Measurements from ENCODE around the gene PRKAR1B. TPM values are rescaled to one million over a fixed set of nuclear protein-coding genes. Genes with fewer than 3 reads are reported as not detected.

The PRKAR1B gene
- total RNA-seq, 1 experiment from 2014 or later = 62.0 TPM

DNA sequence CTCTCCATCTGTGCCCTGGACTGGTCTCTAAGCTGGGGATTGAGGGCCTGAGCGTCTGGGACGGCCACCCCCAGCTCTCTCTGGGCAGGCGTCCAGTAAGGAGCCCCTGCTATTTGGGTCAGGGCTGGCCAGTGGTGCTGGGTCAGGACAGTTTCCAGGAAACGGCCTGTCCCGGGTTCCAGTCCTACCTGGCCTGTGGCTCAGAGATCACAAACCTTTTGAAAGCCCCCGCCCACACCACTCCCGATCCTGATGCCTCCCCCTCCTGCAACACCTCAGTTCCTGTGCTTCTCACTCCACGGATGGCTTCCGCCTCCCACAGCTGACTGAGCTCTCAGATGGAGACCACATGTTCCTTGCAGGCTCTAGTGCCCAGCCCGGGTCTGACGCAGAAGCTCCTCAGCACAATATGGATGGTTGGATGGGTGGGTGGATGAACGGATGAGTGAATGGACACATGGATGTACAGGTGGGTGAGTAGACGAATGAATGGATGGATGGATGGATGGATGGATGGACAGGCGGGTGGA, 115.7 kb downstream of the PRKAR1B start:
- ChIA-PET CTCF (no interaction called here), POLR2A (no interaction called here)

DNA sequence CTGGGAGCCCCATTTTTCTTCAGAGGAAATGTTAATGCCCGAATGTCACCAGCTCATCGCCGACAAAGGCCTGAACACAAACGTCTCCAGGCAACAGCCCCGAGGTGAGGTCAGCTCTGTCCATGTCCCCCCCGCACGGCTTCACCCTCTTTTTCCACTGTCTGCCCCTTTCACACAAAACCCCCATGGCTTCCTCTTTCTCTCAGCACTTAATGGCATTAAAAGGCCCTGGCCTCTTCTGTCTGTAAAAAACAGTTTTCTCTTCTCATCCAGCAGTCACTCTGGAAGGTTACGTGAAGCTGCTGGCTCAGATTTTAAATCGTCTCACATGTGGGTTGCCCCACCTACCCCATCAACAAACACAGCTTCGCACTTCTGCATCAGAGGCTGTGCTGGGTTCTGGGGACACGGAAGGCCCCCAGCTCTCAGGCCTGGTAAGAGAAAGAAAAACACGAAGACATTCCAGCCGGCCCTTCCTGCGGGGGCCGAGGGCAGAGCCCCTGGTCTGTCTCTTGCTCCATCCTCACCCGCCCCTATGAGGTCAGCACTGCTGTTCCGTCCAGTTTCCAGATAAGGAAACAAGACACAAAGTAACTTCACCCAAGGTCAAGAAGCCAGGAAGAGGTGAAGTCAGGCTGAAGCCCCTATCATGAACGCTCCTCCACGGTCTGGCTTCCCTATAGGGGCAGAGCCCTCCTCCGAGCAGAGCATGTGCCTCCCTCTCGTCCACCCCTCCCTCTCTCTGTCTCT, 116.4 kb downstream of the PRKAR1B start:
- H3K9me3 ChIP-seq (ENCODE audit: control insufficient read depth, insufficient read depth, low read depth, low read length) = no peaks in the 10 kb centered on the region
- no peaks in the 10 kb centered on the region for H3K27me3 ChIP-seq (ENCODE audit: control insufficient read depth, insufficient read depth, low read length)
- ATAC-seq = no peak
- BruUV-seq (replicated peaks) = no TSS peak
- H3K4me3 ChIP-seq (ENCODE audit: low read depth in 2 of 2, low read length in 2 of 2) = no peak overlapping the region
- no peaks in the 10 kb centered on the region for H3K4me1 ChIP-seq (ENCODE audit: control insufficient read depth, insufficient read depth, low read length)
- no peak for TF ChIP-seq POLR2AphosphoS5 (IDR thresholded peaks at IDR 0.05; ENCODE audit: low read depth, low read length)
- TF ChIP-seq SIN3A (IDR thresholded peaks at IDR 0.05; ENCODE audit: borderline replicate concordance, insufficient read depth, low read depth, low read length) = no peak
- ChIA-PET CTCF (no interaction called here), POLR2A (no interaction called here)
- in situ Hi-C loops (cut with HindIII; ENCODE audit: low pct_unique_long_range_greater_than_20kb, low sequenced_read_pairs) (no loop called here), intact Hi-C loops (cut with micrococcal nuclease; ENCODE audit: unreplicated experiment) (no loop called here)
- no peak for DNase-seq (ENCODE audit: low read depth, low spot score)
- H3K27ac ChIP-seq (ENCODE audit: low read length) = no peak overlapping the region
- no peaks in the 10 kb centered on the region for H3K36me3 ChIP-seq (ENCODE audit: control insufficient read depth, insufficient read depth, low read length)

More for the DNA sequence above, 115.7 kb downstream of the PRKAR1B start:
- TF ChIP-seq, protein P1, sequence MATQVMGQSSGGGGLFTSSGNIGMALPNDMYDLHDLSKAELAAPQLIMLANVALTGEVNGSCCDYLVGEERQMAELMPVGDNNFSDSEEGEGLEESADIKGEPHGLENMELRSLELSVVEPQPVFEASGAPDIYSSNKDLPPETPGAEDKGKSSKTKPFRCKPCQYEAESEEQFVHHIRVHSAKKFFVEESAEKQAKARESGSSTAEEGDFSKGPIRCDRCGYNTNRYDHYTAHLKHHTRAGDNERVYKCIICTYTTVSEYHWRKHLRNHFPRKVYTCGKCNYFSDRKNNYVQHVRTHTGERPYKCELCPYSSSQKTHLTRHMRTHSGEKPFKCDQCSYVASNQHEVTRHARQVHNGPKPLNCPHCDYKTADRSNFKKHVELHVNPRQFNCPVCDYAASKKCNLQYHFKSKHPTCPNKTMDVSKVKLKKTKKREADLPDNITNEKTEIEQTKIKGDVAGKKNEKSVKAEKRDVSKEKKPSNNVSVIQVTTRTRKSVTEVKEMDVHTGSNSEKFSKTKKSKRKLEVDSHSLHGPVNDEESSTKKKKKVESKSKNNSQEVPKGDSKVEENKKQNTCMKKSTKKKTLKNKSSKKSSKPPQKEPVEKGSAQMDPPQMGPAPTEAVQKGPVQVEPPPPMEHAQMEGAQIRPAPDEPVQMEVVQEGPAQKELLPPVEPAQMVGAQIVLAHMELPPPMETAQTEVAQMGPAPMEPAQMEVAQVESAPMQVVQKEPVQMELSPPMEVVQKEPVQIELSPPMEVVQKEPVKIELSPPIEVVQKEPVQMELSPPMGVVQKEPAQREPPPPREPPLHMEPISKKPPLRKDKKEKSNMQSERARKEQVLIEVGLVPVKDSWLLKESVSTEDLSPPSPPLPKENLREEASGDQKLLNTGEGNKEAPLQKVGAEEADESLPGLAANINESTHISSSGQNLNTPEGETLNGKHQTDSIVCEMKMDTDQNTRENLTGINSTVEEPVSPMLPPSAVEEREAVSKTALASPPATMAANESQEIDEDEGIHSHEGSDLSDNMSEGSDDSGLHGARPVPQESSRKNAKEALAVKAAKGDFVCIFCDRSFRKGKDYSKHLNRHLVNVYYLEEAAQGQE (IDR thresholded peaks at IDR 0.05; ENCODE audit: insufficient read depth in 1 of 2, low read depth in 2 of 2, low read length in 1 of 2) = no peak
- TF ChIP-seq POLR2AphosphoS5 (IDR thresholded peaks at IDR 0.05; ENCODE audit: low read depth, low read length) = no peak
- TF ChIP-seq, protein P2, sequence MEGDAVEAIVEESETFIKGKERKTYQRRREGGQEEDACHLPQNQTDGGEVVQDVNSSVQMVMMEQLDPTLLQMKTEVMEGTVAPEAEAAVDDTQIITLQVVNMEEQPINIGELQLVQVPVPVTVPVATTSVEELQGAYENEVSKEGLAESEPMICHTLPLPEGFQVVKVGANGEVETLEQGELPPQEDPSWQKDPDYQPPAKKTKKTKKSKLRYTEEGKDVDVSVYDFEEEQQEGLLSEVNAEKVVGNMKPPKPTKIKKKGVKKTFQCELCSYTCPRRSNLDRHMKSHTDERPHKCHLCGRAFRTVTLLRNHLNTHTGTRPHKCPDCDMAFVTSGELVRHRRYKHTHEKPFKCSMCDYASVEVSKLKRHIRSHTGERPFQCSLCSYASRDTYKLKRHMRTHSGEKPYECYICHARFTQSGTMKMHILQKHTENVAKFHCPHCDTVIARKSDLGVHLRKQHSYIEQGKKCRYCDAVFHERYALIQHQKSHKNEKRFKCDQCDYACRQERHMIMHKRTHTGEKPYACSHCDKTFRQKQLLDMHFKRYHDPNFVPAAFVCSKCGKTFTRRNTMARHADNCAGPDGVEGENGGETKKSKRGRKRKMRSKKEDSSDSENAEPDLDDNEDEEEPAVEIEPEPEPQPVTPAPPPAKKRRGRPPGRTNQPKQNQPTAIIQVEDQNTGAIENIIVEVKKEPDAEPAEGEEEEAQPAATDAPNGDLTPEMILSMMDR (IDR thresholded peaks at IDR 0.05) = no peak
- no peaks in the 10 kb centered on the region for H3K27me3 ChIP-seq (ENCODE audit: control insufficient read depth, insufficient read depth, low read length)
- in situ Hi-C loops (cut with HindIII; ENCODE audit: low pct_unique_long_range_greater_than_20kb, low sequenced_read_pairs) (no loop called here), intact Hi-C loops (cut with micrococcal nuclease; ENCODE audit: unreplicated experiment) (no loop called here)
- ATAC-seq = no peak
- DNase-seq (ENCODE audit: low read depth, low spot score) = no peak
- H3K27ac ChIP-seq (ENCODE audit: low read length) = no peak overlapping the region
- H3K36me3 ChIP-seq (ENCODE audit: control insufficient read depth, insufficient read depth, low read length) = no peaks in the 10 kb centered on the region
- H3K4me1 ChIP-seq (ENCODE audit: control insufficient read depth, insufficient read depth, low read length) = no peaks in the 10 kb centered on the region
- H3K4me3 ChIP-seq (ENCODE audit: low read depth in 2 of 2, low read length in 2 of 2) = no peak overlapping the region
- no peaks in the 10 kb centered on the region for H3K9me3 ChIP-seq (ENCODE audit: control insufficient read depth, insufficient read depth, low read depth, low read length)
- BruUV-seq (replicated peaks) = no TSS peak

DNA sequence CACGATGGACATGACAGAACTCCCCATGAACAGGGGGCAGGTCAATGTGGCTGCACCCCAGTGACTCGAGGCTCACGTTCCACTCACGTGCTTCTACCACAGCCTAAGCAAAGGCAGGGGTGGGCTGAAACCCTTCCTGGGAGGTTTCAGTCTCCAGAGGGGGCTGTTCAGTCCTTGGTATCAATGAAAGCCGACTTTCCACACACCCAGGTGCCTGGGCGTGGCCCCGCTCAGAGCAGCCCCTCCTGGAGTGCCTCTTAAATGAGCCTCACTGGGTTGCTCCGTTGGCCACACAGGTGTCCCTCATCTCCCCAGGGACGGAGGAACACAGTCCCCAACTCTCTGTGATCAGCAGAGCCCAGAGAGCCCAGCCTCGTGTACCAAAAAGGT, 116.9 kb downstream of the PRKAR1B start:
- no TSS peak for BruUV-seq (replicated peaks)
- no peak overlapping the region for H3K4me3 ChIP-seq (ENCODE audit: low read depth in 2 of 2, low read length in 2 of 2)
- in situ Hi-C loops (cut with HindIII; ENCODE audit: low pct_unique_long_range_greater_than_20kb, low sequenced_read_pairs) (no loop called here), intact Hi-C loops (cut with micrococcal nuclease; ENCODE audit: unreplicated experiment) (no loop called here)
- ChIA-PET CTCF (no interaction called here), POLR2A (no interaction called here)
- no peaks in the 10 kb centered on the region for H3K36me3 ChIP-seq (ENCODE audit: control insufficient read depth, insufficient read depth, low read length)
- no peak overlapping the region for H3K27ac ChIP-seq (ENCODE audit: low read length)
- TF ChIP-seq, protein P1 (IDR thresholded peaks at IDR 0.05; ENCODE audit: insufficient read depth in 1 of 2, low read depth in 2 of 2, low read length in 1 of 2) = no peak
- TF ChIP-seq, protein P2 (IDR thresholded peaks at IDR 0.05) = no peak
- TF ChIP-seq TCF7L2 (IDR thresholded peaks at IDR 0.05; ENCODE audit: low read depth, low read length) (no peak), POLR2AphosphoS5 (IDR thresholded peaks at IDR 0.05; ENCODE audit: low read depth, low read length) (no peak), SIN3A (IDR thresholded peaks at IDR 0.05; ENCODE audit: borderline replicate concordance, insufficient read depth, low read depth, low read length) (no peak)
- DNase-seq (ENCODE audit: low read depth, low spot score) = no peak
- H3K9me3 ChIP-seq (ENCODE audit: control insufficient read depth, insufficient read depth, low read depth, low read length) = no peaks in the 10 kb centered on the region
- no peaks in the 10 kb centered on the region for H3K4me1 ChIP-seq (ENCODE audit: control insufficient read depth, insufficient read depth, low read length)
- no peaks in the 10 kb centered on the region for H3K27me3 ChIP-seq (ENCODE audit: control insufficient read depth, insufficient read depth, low read length)
- ATAC-seq = no peak
